GM12873 (cell line): ENCODE measurements around the gene RIMBP2.

ENCODE experiments used
- CTCF ChIP-seq: IDR thresholded peaks from 2 replicates; pipeline ENCODE4 v1.5.1; 2012; ENCODE audit warnings: low read depth, mild to moderate bottlenecking, moderate library complexity, low read length, control low read depth; ENCODE audit not compliant: insufficient read depth; ENCODE audit errors: missing control alignments

The RIMBP2 gene

GRCh38 chr12:130703733-130704375, 12.2 kb downstream of the RIMBP2 start:
- no peak for TF ChIP-seq CTCF

- TF ChIP-seq CTCF: no peak
These were observed 12.9 kb downstream of the RIMBP2 start for GRCh38 chr12:130702966-130703732.

- TF ChIP-seq CTCF: no peak
These were observed 14.7 kb downstream of the RIMBP2 start for GRCh38 chr12:130701402-130701744.

GRCh38 chr12:130700492-130701401, 15.4 kb downstream of the RIMBP2 start:
- no peak for TF ChIP-seq CTCF

GRCh38 chr12:130698106-130698505, 18.0 kb downstream of the RIMBP2 start:
- TF ChIP-seq CTCF: no peak

GRCh38 chr12:130696379-130697100, 19.6 kb downstream of the RIMBP2 start:
- TF ChIP-seq CTCF: no peak
